ENCODE data around the gene SLC37A3. TPM values are rescaled to one million over a fixed set of nuclear protein-coding genes. Genes with fewer than 3 reads are reported as not detected.
"Not testable (repeated sequence)": the region's sequence is repeated elsewhere in the genome, so short reads cannot be mapped to it uniquely, and the experiment has no call there.

SLC37A3 gene
- total RNA-seq, 2 experiments from 2014 or later: 27.0 to 35.3 TPM

DNA sequence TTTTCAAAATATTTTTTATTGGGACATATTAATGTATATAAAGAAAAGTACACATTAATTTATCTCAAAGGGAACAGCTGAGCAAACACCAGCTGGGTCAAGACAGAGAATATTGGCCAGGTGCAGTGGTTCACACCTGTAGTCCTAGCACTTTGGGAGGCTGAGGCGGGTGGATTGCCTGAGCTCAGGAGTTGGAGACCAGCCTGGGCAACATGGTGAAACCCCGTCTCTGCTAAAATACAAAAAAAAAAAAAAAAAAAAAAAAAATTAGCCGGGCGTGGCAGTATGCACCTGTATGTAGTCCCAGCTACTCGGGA, 19.8 kb upstream of the SLC37A3 start:
- not testable (repeated sequence) for ATAC-seq; H3K4me3 Mint-ChIP-seq; H3K27me3 Mint-ChIP-seq; H3K27ac Mint-ChIP-seq; H3K9me3 Mint-ChIP-seq (ENCODE audit: low read depth); DNase-seq
- Mint-ChIP-seq H3K4me1 (peaks cover 24% of the 10 kb centered on the region), H3K36me3 (peaks cover 13% of the 10 kb centered on the region)
- CTCF ChIA-PET: interaction anchor here (1.8 kb wide), 1 partner anchor 60 kb away, joined by 6 read pairs; no protein-coding TSS in a partner anchor

DNA sequence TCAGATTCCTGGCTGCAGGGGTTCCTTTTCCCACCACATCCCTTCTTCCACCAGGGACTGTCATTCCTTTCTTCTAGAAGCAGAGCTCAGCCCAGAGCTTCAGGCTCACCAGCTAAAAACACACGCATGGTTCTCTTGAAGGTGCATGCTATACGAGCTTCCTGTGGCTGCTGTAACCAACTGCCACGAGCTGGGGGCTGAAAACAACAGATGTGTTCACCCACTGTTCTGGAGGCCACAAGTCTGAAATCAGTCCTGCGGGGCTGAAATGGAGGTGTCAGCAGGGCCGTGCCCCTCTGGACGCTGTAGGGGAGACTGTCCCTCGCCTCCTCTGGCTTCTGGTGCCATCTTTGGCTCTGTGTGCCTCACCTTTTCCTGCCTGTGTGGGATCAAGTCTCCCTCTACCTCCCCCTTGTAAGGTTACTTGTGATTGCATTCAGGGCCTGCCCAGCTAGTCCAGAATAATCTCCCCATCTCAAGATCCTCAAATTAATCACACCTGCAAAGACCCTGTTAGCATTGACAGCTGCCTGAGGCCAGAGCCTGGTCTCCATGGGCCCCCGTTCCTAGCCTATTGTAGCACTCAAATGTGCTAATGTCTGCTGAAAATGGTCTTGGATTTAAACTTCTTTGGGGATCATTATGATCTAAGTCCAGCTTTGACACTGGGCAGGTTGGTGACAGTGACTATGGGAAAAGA, 19.3 kb upstream of the SLC37A3 start:
- CTCF ChIA-PET: interaction anchor here (1.8 kb wide), 1 partner anchor 60 kb away, joined by 6 read pairs; no protein-coding TSS in a partner anchor
- H3K27me3 Mint-ChIP-seq: no peaks in the 10 kb centered on the region
- peak overlapping the region; percentile 47 for H3K27ac Mint-ChIP-seq

DNA sequence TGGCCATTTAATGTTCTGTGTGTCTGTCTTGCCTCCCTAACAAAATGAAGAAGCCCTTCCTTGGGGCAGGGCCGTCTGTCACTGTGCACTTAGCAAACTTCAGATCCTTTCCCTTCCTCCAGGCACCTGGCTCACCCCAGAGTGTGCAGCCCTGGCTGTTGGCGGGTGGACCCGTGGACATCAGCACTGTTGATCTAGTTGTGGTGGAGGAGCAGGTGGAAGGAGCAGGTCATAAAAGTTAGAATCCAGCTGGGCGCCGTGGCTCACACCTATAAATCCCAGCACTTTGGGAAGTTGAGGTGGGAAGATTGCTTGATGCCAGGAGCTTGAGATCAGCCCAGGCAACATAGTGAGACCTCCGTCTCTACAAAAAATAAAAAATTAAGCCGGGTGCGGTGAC, 18.2 kb upstream of the SLC37A3 start:
- Mint-ChIP-seq H3K9me3 (ENCODE audit: low read depth) (no peaks in the 10 kb centered on the region), H3K36me3 (peaks cover 20% of the 10 kb centered on the region), H3K4me1 (peaks cover 24% of the 10 kb centered on the region), H3K27me3 (no peaks in the 10 kb centered on the region), H3K4me3 (no peak overlapping the region), H3K27ac (no peak overlapping the region)
- ATAC-seq (no peak), DNase-seq (no peak)
- CTCF ChIA-PET: interaction anchor here (0.6 kb wide), 2 partner anchors 59 to 831 kb away, joined by 3 to 4 read pairs; no protein-coding TSS in a partner anchor

More for the DNA sequence above, 19.3 kb upstream of the SLC37A3 start:
- peaks cover 24% of the 10 kb centered on the region for H3K4me1 Mint-ChIP-seq
- H3K9me3 Mint-ChIP-seq (ENCODE audit: low read depth): no peaks in the 10 kb centered on the region
- peak; percentile 55 for DNase-seq
- no peak overlapping the region for H3K4me3 Mint-ChIP-seq
- peak; percentile 80 for ATAC-seq
- peaks cover 15% of the 10 kb centered on the region for H3K36me3 Mint-ChIP-seq

DNA sequence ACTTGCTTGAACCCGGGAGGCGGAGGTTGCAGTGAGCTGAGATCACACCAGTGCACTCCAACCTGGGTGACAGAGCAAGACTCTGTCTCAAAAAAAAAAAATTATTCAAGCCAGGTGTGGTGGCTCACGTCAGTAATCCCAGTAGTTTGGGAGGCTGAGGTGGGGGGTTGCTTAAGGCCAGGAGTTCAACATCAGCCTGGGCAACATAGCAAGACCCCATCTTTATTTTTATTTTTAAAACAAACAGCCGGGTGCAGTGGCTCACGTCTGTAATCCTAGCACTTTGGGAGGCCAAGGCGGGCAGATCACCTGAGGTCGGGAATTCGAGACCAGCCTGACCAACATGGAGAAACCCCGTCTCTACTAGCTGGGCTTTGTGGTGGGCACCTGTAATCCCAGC, 17.5 kb upstream of the SLC37A3 start:
- H3K27me3 Mint-ChIP-seq; ATAC-seq; H3K4me3 Mint-ChIP-seq; H3K9me3 Mint-ChIP-seq (ENCODE audit: low read depth); H3K27ac Mint-ChIP-seq; CTCF ChIA-PET; DNase-seq: not testable (repeated sequence)
- Mint-ChIP-seq H3K36me3 (peaks cover 23% of the 10 kb centered on the region), H3K4me1 (peaks cover 24% of the 10 kb centered on the region)

DNA sequence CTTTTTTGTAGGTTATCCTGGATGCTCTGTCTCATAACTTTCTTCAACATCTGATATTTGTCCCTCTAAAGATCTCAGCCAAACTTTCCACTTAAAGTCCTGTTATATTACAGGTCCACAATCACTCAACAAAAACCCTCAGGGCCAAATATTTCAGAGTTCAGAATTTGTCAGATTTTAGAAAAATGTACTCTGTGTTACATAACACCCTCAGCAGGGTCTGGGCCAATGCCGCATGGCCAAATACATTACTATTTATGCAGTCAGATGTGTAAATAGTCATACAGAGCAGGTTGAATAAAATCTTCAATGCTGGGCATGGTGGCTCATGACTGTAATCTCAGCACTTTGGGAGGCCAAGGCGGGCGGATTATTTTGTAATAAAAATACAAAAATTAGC, 17.0 kb upstream of the SLC37A3 start:
- ATAC-seq: no peak
- H3K9me3 Mint-ChIP-seq (ENCODE audit: low read depth): no peaks in the 10 kb centered on the region
- DNase-seq: no peak
- CTCF ChIA-PET: no interaction called here
- H3K27me3 Mint-ChIP-seq: no peaks in the 10 kb centered on the region
- no peak overlapping the region for H3K4me3 Mint-ChIP-seq
- H3K4me1 Mint-ChIP-seq: peaks cover 24% of the 10 kb centered on the region
- H3K36me3 Mint-ChIP-seq: peaks cover 24% of the 10 kb centered on the region
- H3K27ac Mint-ChIP-seq: no peak overlapping the region

DNA sequence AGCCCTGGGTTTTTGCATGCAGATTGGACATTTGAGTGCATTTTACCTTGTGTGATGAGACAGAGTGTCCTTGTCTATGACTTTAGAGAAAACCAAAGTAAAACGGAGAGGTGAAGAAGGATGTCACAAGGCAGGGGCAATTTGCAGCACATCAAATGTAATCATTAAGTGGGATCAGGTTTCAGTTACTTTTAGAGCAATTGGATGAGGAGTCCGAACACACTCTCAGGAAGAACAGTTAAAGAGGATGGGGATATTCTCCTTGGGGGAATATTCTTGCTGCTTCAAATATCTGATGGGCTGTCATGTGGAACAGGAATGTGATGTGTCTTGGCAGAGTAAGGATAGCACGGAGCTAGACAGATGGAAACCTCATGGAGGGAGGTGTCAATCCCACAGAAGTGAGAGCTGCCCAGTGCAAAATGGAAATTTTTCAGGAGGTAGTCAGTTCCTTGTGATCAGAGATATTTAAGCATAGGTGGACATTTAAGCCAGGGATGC, 6.3 kb upstream of the SLC37A3 start:
- ATAC-seq: peak; percentile 5
- DNase-seq: no peak
- H3K36me3 Mint-ChIP-seq: peaks cover 16% of the 10 kb centered on the region
- H3K27ac Mint-ChIP-seq: peak overlapping the region; percentile 98
- H3K4me3 Mint-ChIP-seq: peak overlapping the region; percentile 93
- no peaks in the 10 kb centered on the region for H3K27me3 Mint-ChIP-seq
- H3K9me3 Mint-ChIP-seq (ENCODE audit: low read depth): no peaks in the 10 kb centered on the region
- H3K4me1 Mint-ChIP-seq: peaks cover 36% of the 10 kb centered on the region
- CTCF ChIA-PET: no interaction called here

DNA sequence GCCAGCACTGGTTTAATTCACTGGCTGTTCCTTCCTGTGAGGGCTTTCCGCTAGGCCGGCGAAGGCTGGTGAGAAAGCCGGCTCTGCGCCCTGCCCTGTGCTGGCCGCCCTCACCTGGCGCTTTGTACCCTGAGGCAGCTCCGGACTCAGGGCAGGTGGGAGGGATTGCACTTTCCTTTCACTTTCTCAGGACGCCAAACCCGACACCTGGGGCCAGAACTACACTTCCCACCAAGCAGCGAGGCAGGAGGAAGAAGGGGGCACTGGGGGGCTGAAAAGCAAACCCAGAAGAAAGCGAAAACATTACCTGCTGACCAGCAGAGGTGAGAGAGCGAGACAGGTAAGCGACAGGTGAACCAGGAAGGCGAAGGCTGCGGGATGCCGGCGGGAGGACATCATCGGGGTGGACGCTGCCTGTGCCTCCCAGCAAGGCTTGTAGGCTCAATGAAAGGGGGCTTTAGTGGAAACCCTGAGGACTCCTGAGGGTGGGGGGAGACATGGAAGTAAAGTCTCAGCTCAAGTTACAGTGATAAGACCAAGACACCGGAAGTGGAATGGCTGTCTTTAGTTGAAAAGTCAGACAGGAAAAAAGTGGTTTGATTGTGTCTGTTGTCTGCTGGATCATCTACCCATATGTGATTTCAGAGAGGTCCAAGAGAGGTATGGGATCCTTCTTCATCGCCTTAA, 5.7 kb upstream of the SLC37A3 start, which contains the start of gene RAB19:
Gene RAB19 (plus strand): TSS at position 181 of the 687 bp plus-strand sequence. CDS start 3,589 bp downstream, outside the sequence.
- peak within 1 kb of the TSS; percentile 93 for H3K4me3 Mint-ChIP-seq
- H3K36me3 Mint-ChIP-seq: peaks cover 17% of the 10 kb centered on the region
- CTCF ChIA-PET: no interaction called here
- no peaks in the 10 kb centered on the region for H3K27me3 Mint-ChIP-seq
- ATAC-seq (peak; percentile 81), DNase-seq (peak; percentile 73)
- H3K27ac Mint-ChIP-seq: peak within 1 kb of the TSS; percentile 98
- H3K9me3 Mint-ChIP-seq (ENCODE audit: low read depth): no peaks in the 10 kb centered on the region
- H3K4me1 Mint-ChIP-seq: peaks cover 38% of the 10 kb centered on the region

DNA sequence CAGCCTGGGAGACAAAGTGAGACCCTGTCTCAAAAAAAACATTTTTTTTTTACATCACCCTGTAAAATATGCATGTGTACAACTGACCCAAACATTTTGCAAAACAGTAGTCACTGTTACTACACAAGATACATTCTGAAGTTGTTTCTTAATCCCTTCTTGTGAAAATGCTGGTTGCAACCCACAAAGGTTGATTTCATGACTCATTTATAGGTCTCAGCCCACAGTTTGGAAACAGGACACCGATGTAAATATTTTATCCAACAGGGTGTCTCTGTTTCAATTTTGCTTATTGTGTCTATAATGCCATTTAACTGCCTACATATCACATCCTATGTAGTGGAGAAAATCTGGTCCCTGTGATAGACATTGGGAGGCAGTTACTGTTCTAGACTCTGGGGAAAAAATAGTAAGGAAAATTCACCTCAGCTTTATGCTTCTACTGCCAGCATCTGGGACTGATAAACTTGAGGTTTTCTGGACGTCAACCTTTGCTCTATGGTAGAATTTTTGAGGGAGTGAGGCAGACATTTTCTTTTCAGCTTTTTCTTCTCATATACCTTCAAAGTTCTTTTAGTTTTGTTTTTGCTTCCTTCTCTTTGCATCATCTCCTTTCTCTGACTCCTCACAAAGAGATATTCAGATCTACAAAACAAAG, 4.0 kb upstream of the SLC37A3 start:
- Mint-ChIP-seq H3K27me3 (no peaks in the 10 kb centered on the region), H3K4me3 (peak overlapping the region; percentile 28), H3K36me3 (peaks cover 6% of the 10 kb centered on the region), H3K27ac (peak overlapping the region; percentile 73), H3K4me1 (peaks cover 47% of the 10 kb centered on the region), H3K9me3 (ENCODE audit: low read depth) (no peaks in the 10 kb centered on the region)
- DNase-seq: no peak
- CTCF ChIA-PET: no interaction called here
- ATAC-seq: no peak

DNA sequence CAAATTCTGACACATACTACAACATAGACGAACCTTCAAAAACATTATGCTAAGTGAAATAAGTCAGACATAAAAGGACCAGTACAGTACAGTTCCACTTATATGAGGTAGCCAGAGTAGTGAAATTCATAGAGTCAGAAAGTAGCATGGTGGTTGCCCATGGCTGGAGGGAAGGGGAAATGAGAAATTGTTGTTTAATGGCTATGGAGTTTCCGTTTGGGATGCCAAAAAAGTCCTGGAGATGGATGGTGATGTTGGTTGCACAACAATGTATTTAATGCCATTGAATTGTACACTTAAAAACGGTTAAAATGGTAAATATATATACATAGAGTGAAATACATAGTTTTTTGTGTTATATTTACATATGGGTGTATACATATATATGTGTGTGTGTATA, 2.1 kb upstream of the SLC37A3 start:
- CTCF ChIA-PET: no interaction called here
- Mint-ChIP-seq H3K27ac (no peak overlapping the region), H3K4me1 (peaks cover 56% of the 10 kb centered on the region)

DNA sequence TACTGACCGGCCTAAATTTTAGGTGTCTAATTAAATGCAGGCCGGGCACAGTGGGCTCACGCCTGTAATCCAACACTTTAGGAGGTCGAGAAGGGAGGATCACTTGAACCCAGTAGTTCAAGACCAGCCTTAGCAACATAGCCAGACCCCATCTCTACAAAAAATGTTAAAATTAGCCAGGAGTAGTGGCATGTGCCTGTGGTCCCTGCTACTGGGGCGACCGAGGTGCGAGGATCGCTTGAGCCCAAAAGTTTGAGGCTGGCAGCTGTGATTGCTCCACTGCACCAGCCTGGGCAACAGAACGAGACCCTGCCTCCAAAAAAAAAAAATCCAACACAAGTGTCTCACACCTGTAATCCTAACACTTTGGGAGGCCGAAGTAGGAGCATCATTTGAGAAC, 491 bp upstream of the SLC37A3 start:
- H3K4me1 Mint-ChIP-seq: peaks cover 44% of the 10 kb centered on the region
- ATAC-seq: no peak
- CTCF ChIA-PET: interaction anchor here (1.0 kb wide), 1 partner anchor 21 kb away, joined by 3 read pairs; no protein-coding TSS in a partner anchor
- H3K27ac Mint-ChIP-seq: peak overlapping the region; percentile 85
- H3K9me3 Mint-ChIP-seq (ENCODE audit: low read depth): no peaks in the 10 kb centered on the region
- peak overlapping the region; percentile 87 for H3K4me3 Mint-ChIP-seq
- no peaks in the 10 kb centered on the region for H3K27me3 Mint-ChIP-seq
- H3K36me3 Mint-ChIP-seq: peaks cover 9% of the 10 kb centered on the region
- DNase-seq: no peak

More for the DNA sequence above, 2.1 kb upstream of the SLC37A3 start:
- ATAC-seq: no peak
- H3K4me3 Mint-ChIP-seq: no peak overlapping the region
- no peak for DNase-seq
- no peaks in the 10 kb centered on the region for H3K9me3 Mint-ChIP-seq (ENCODE audit: low read depth)
- H3K36me3 Mint-ChIP-seq: peaks cover 9% of the 10 kb centered on the region
- no peaks in the 10 kb centered on the region for H3K27me3 Mint-ChIP-seq

DNA sequence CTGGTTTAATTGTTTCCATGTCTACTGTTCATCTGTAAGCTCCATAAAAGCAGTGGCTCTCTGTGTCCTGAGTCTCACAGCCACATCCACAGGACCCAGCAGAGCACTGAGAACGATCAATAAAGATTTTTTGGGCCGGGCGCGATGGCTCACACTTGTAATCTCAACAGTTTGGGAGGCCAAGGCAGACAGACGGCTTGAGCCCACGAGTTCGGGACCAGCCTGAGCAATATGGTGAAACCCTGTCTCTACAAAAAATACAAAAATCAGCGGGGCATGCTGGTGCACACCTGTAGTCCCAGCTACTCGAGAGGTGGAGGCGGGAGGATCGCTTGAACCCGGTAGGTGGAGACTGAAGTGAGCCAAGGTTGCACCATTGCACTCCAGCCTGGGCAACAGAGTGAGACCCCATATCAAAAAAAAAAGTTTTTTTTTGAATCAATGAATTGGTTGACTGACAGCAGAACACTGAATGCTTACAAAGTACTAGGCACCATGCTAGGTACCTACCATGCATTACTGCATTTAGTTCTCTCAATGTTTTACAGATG, 4.5 kb downstream of the SLC37A3 start:
- no peaks in the 10 kb centered on the region for H3K9me3 Mint-ChIP-seq (ENCODE audit: low read depth)
- no peak for ATAC-seq
- no peak overlapping the region for H3K27ac Mint-ChIP-seq
- no peak for DNase-seq
- no peaks in the 10 kb centered on the region for H3K27me3 Mint-ChIP-seq
- peaks cover 18% of the 10 kb centered on the region for H3K4me1 Mint-ChIP-seq
- CTCF ChIA-PET: no interaction called here
- peaks cover 8% of the 10 kb centered on the region for H3K36me3 Mint-ChIP-seq
- no peak overlapping the region for H3K4me3 Mint-ChIP-seq

DNA sequence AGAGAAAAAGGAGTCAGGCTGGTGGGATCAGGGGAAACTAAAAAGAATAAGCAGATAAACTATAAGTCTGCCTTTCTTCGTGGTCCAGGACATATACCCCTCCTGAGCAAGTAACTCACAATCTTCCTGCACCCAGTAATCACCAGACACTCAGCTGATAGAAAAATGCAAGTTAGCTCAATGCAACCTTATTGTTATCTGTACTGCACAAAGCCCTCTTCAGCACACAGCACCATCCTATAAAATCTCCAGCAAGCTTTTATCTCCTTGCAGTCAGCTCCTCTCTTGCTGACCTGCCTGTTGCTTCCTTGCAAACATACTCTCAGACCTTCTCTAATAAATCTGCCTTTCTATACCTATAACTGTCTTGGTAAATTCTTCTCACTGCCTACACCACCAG, 6.7 kb downstream of the SLC37A3 start:
- CTCF ChIA-PET: interaction anchor here (1.7 kb wide), 1 partner anchor 16 kb away, joined by 4 read pairs; no protein-coding TSS in a partner anchor
- Mint-ChIP-seq H3K9me3 (ENCODE audit: low read depth) (no peaks in the 10 kb centered on the region), H3K4me1 (peaks cover 12% of the 10 kb centered on the region), H3K27me3 (no peaks in the 10 kb centered on the region), H3K36me3 (peaks cover 11% of the 10 kb centered on the region), H3K4me3 (no peak overlapping the region), H3K27ac (no peak overlapping the region)
- ATAC-seq (no peak), DNase-seq (no peak)
